ENCODE data around the gene SLC25A27. TPM values are rescaled to one million over a fixed set of nuclear protein-coding genes. Genes with fewer than 3 reads are reported as not detected.

SLC25A27 gene
- 1.8 TPM for polyA plus RNA-seq (2013, experiment 1 of 2)
- 1.5 TPM for polyA plus RNA-seq (2013, experiment 2 of 2)

DNA sequence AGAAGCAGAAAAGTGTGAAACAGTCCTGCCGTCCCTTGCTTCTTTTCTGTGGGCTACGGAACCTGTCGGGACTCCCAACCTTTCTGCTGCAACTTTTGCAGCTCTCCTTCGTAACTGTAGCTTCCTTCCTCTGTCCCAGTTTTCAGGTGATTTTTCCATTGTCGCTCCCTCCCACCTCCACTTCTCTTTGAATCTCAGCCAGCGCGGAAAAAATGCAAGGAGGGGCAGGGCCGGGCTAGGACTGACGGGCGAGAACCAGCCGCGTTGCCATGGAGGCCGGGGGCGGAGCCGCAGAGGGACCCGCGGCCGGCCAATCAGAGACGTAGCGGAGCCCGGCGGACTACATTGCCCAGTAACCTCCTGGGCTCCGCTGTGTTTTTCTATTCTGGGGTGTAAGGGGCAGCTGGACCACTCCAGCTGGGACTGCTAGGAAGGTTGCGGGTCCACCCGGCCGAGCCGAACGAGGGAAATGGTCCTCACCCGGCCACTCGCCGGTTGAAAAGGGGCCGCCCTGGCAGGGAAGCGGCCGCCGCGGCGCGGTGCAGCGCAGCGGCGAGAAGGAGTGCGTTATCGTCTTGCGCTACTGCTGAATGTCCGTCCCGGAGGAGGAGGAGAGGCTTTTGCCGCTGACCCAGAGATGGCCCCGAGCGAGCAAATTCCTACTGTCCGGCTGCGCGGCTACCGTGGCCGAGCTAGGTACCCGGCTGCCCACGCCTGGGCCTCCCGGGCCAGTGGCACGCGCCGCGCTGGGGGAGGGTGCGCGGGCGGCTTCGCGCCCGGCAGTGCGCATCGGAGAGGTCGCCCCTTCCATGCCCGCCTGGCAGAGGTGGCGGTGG is at the start of gene SLC25A27, which contains the start of gene CYP39A1:
Gene SLC25A27, plus strand, starts transcription at position 373 of the 836 bp plus-strand sequence. Its CDS starts 218 bp downstream, at position 591.
Gene CYP39A1, minus strand, starts transcription at position 216 of the 836 bp plus-strand sequence. CDS start 236 bp downstream, outside the sequence.
- peak within 1 kb of the TSS; percentile 18 for H4K91ac ChIP-seq (ENCODE audit: low read length)
- peak; percentile 89 for DNase-seq
- peaks cover 3% of the 10 kb centered on the region for H3K79me1 ChIP-seq (replicated peaks; ENCODE audit: low read length, poor library complexity, severe bottlenecking)
- H3K9ac ChIP-seq (ENCODE audit: low read length) = peak within 1 kb of the TSS; percentile 90
- no peak within 1 kb of the TSS for H3K23ac ChIP-seq (ENCODE audit: low read length in 2 of 2)
- H3K4ac ChIP-seq (ENCODE audit: low read depth in 1 of 2, low read length in 2 of 2) = peak within 1 kb of the TSS in 1 of 2 experiments; percentile 41
- no peaks in the 10 kb centered on the region for H3K27me3 ChIP-seq (ENCODE audit: control insufficient read depth in 1 of 2, insufficient read depth in 1 of 2, low read length in 2 of 2)
- no peak within 1 kb of the TSS for H2AK5ac ChIP-seq (ENCODE audit: low read length, severe bottlenecking)
- WGBS = under 1% methylated on average over 58 of the region's 72 CpGs
- H2BK15ac ChIP-seq (ENCODE audit: low read depth, poor library complexity, severe bottlenecking) = peak within 1 kb of the TSS; percentile 60
- H2BK12ac ChIP-seq (ENCODE audit: low read length in 2 of 2) = peak within 1 kb of the TSS; percentile 18 to 77
- H3K4me3 ChIP-seq (ENCODE audit: insufficient read depth in 1 of 2, low read depth in 1 of 2, low read length in 2 of 2) = peak within 1 kb of the TSS; percentile 96 to 97
- no peak within 1 kb of the TSS for H3K27ac ChIP-seq (ENCODE audit: low read length, poor library complexity, severe bottlenecking)
- peak within 1 kb of the TSS in 1 of 2 experiments; percentile 81 for H3K14ac ChIP-seq (ENCODE audit: low read length in 2 of 2)
- no peak within 1 kb of the TSS for H2BK5ac ChIP-seq (ENCODE audit: low read depth, low read length, poor library complexity, severe bottlenecking)
- H2AFZ ChIP-seq (ENCODE audit: low read depth, low read length) = peak within 1 kb of the TSS; percentile 100
- H4K8ac ChIP-seq (ENCODE audit: low read length) = peak within 1 kb of the TSS; percentile 47
- H3K9me3 ChIP-seq (ENCODE audit: control insufficient read depth, low read length) = no peaks in the 10 kb centered on the region
- no peak within 1 kb of the TSS for H2BK120ac ChIP-seq (ENCODE audit: low read depth, low read length)
- peaks cover 2% of the 10 kb centered on the region for H3K4me1 ChIP-seq (ENCODE audit: control insufficient read depth, insufficient read depth, low read depth, low read length)
- H3K36me3 ChIP-seq (ENCODE audit: control insufficient read depth in 1 of 2, insufficient read depth in 2 of 2, low read depth in 1 of 2, low read length in 2 of 2) = peaks cover 0 to 3% of the 10 kb centered on the region in 2 experiments
- H3K18ac ChIP-seq (ENCODE audit: low read depth in 1 of 2, low read length in 2 of 2) = peak within 1 kb of the TSS in 1 of 2 experiments; percentile 28
- peak within 1 kb of the TSS; percentile 94 for H3K4me2 ChIP-seq (ENCODE audit: low read length, poor library complexity, severe bottlenecking)

DNA sequence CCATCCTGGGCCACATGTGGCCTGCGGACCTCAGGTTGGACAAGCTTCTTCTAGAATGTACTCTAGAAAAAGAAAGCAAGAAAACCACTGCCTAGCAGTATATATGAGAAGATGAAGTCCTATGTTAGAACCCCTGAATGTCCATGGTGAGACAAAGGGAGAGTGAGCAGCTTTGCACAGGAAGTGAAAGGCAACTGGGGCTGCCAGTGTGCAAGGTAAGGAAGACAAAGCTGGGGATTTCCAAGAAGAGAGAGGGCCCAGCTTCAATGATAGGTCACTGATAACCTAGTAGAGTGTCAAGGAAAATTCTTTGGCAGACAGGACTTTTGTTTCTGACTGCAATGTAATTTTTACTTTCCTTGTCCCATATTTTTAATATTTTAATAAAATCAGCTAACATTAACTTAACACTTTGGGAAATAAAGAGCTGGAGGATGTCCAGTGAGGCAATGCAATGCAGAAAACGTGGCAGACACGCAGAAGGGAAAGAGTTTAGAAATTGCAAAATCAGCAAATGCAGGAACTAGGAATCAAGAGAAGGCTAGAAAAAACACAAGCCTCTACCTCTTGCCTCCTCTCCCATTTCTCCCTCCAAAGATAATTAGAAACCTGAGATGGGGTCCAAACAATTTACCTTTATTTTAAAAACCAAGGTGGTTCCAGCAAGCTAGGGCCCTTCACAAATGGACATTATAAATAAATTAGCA is 47.5 kb upstream of the SLC25A27 start:
- Histone ChIP-seq H2BK120ac (ENCODE audit: low read depth, low read length) (no peak overlapping the region), H4K91ac (ENCODE audit: low read length) (no peak overlapping the region), H3K9me3 (ENCODE audit: control insufficient read depth, low read length) (no peaks in the 10 kb centered on the region), H2BK5ac (ENCODE audit: low read depth, low read length, poor library complexity, severe bottlenecking) (no peak overlapping the region), H4K8ac (ENCODE audit: low read length) (no peak overlapping the region), H3K79me1 (replicated peaks; ENCODE audit: low read length, poor library complexity, severe bottlenecking) (no peaks in the 10 kb centered on the region), H3K4ac (ENCODE audit: low read depth in 1 of 2, low read length in 2 of 2) (no peak overlapping the region), H2AK5ac (ENCODE audit: low read length, severe bottlenecking) (no peak overlapping the region), H2BK15ac (ENCODE audit: low read depth, poor library complexity, severe bottlenecking) (no peak overlapping the region), H3K4me2 (ENCODE audit: low read length, poor library complexity, severe bottlenecking) (no peak overlapping the region), H3K4me1 (ENCODE audit: control insufficient read depth, insufficient read depth, low read depth, low read length) (no peaks in the 10 kb centered on the region), H2AFZ (ENCODE audit: low read depth, low read length) (no peak overlapping the region), H3K23ac (ENCODE audit: low read length in 2 of 2) (no peak overlapping the region), H3K27me3 (ENCODE audit: control insufficient read depth in 1 of 2, insufficient read depth in 1 of 2, low read length in 2 of 2) (no peaks in the 10 kb centered on the region), H3K9ac (ENCODE audit: low read length) (no peak overlapping the region), H2BK12ac (ENCODE audit: low read length in 2 of 2) (no peak overlapping the region), H3K14ac (ENCODE audit: low read length in 2 of 2) (no peak overlapping the region), H3K18ac (ENCODE audit: low read depth in 1 of 2, low read length in 2 of 2) (no peak overlapping the region), H3K27ac (ENCODE audit: low read length, poor library complexity, severe bottlenecking) (no peak overlapping the region), H3K36me3 (ENCODE audit: control insufficient read depth in 1 of 2, insufficient read depth in 2 of 2, low read depth in 1 of 2, low read length in 2 of 2) (no peaks in the 10 kb centered on the region), H3K4me3 (ENCODE audit: insufficient read depth in 1 of 2, low read depth in 1 of 2, low read length in 2 of 2) (no peak overlapping the region)
- WGBS = 80% methylated on average over 3 of the region's 3 CpGs
- no peak for DNase-seq

GRCh38 chr6:46606338-46606737 is 46.4 kb upstream of the SLC25A27 start:
- no peak overlapping the region for H3K27ac ChIP-seq (ENCODE audit: low read length, poor library complexity, severe bottlenecking)
- H3K18ac ChIP-seq (ENCODE audit: low read depth in 1 of 2, low read length in 2 of 2) = no peak overlapping the region
- DNase-seq = no peak
- no peak overlapping the region for H2BK12ac ChIP-seq (ENCODE audit: low read length in 2 of 2)
- 86% methylated on average over 1 of the region's 3 CpGs for WGBS
- no peak overlapping the region for H2BK15ac ChIP-seq (ENCODE audit: low read depth, poor library complexity, severe bottlenecking)
- no peaks in the 10 kb centered on the region for H3K79me1 ChIP-seq (replicated peaks; ENCODE audit: low read length, poor library complexity, severe bottlenecking)
- no peaks in the 10 kb centered on the region for H3K36me3 ChIP-seq (ENCODE audit: control insufficient read depth in 1 of 2, insufficient read depth in 2 of 2, low read depth in 1 of 2, low read length in 2 of 2)
- H3K4ac ChIP-seq (ENCODE audit: low read depth in 1 of 2, low read length in 2 of 2) = no peak overlapping the region
- no peak overlapping the region for H3K4me2 ChIP-seq (ENCODE audit: low read length, poor library complexity, severe bottlenecking)
- H4K8ac ChIP-seq (ENCODE audit: low read length) = no peak overlapping the region
- H2BK120ac ChIP-seq (ENCODE audit: low read depth, low read length) = no peak overlapping the region
- H2BK5ac ChIP-seq (ENCODE audit: low read depth, low read length, poor library complexity, severe bottlenecking) = no peak overlapping the region
- no peak overlapping the region for H4K91ac ChIP-seq (ENCODE audit: low read length)
- H3K9ac ChIP-seq (ENCODE audit: low read length) = no peak overlapping the region
- H3K14ac ChIP-seq (ENCODE audit: low read length in 2 of 2) = no peak overlapping the region
- H3K4me1 ChIP-seq (ENCODE audit: control insufficient read depth, insufficient read depth, low read depth, low read length) = no peaks in the 10 kb centered on the region
- no peaks in the 10 kb centered on the region for H3K27me3 ChIP-seq (ENCODE audit: control insufficient read depth in 1 of 2, insufficient read depth in 1 of 2, low read length in 2 of 2)
- H3K9me3 ChIP-seq (ENCODE audit: control insufficient read depth, low read length) = no peaks in the 10 kb centered on the region
- no peak overlapping the region for H2AK5ac ChIP-seq (ENCODE audit: low read length, severe bottlenecking)
- H3K4me3 ChIP-seq (ENCODE audit: insufficient read depth in 1 of 2, low read depth in 1 of 2, low read length in 2 of 2) = no peak overlapping the region
- H3K23ac ChIP-seq (ENCODE audit: low read length in 2 of 2) = no peak overlapping the region
- H2AFZ ChIP-seq (ENCODE audit: low read depth, low read length) = no peak overlapping the region
